ENCODE data around the gene ASB6. TPM values are rescaled to one million over a fixed set of nuclear protein-coding genes. Genes with fewer than 3 reads are reported as not detected.
"Not testable (repeated sequence)": the region's sequence is repeated elsewhere in the genome, so short reads cannot be mapped to it uniquely, and the experiment has no call there.

ASB6 gene
- polyA plus RNA-seq, 1 experiment, result 23.2 TPM

DNA sequence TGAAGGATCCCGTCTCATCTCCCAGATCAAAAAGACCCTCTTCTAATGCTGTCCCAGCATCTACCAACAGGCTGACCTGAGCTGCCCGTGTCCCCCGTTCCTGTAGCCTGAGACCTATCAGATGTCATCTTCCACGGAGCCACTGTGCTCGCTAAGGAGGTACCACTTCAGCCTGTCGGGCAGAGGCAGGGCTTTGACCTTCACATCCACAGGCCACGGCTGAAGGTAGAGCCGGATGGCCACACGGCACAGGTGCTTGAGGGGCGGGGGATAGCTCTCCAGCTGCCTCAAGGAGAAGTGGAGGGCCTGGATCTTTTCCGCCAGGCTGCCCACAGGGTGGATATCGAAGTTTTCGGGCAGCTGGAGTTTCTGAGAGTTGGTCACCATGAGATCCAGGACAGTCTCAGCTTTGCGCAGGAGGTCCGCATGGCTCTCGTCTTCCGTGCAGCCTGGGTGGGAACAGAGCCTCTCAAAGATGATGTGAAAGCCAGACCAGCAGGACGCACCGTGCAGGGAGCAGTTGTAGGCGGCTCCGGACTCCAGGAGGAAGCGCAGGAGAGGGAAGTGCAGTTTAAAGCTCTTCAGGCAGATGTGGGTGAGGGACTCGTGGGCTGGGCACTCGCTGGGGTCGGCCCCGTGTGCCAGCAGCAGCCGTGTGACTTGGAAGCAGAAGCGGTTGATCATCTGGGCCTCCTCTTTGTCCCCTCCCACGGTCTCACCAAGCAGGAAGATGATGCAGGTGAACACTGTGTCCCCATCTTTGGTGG, 4.1 kb downstream of the ASB6 start:
- no peak for DNase-seq (ENCODE audit: low read depth)
- Histone ChIP-seq H3K27me3 (ENCODE audit: control insufficient read depth, insufficient read depth, low read length) (no peaks in the 10 kb centered on the region), H3K36me3 (ENCODE audit: control insufficient read depth, insufficient read depth, low read length) (peaks cover 49% of the 10 kb centered on the region), H3K4me3 (ENCODE audit: low read depth, low read length) (no peak overlapping the region)
- TF ChIP-seq, protein P1, sequence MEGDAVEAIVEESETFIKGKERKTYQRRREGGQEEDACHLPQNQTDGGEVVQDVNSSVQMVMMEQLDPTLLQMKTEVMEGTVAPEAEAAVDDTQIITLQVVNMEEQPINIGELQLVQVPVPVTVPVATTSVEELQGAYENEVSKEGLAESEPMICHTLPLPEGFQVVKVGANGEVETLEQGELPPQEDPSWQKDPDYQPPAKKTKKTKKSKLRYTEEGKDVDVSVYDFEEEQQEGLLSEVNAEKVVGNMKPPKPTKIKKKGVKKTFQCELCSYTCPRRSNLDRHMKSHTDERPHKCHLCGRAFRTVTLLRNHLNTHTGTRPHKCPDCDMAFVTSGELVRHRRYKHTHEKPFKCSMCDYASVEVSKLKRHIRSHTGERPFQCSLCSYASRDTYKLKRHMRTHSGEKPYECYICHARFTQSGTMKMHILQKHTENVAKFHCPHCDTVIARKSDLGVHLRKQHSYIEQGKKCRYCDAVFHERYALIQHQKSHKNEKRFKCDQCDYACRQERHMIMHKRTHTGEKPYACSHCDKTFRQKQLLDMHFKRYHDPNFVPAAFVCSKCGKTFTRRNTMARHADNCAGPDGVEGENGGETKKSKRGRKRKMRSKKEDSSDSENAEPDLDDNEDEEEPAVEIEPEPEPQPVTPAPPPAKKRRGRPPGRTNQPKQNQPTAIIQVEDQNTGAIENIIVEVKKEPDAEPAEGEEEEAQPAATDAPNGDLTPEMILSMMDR (IDR thresholded peaks at IDR 0.05; ENCODE audit: insufficient read depth, low read depth, low read length), result no peak
- CTCF ChIA-PET, result interaction anchor here (0.7 to 6.2 kb wide), 7 partner anchors 9 to 506 kb away, joined by 3 to 71 read pairs (median 5); no protein-coding TSS in a partner anchor
- POLR2A ChIA-PET, result no interaction called here

DNA sequence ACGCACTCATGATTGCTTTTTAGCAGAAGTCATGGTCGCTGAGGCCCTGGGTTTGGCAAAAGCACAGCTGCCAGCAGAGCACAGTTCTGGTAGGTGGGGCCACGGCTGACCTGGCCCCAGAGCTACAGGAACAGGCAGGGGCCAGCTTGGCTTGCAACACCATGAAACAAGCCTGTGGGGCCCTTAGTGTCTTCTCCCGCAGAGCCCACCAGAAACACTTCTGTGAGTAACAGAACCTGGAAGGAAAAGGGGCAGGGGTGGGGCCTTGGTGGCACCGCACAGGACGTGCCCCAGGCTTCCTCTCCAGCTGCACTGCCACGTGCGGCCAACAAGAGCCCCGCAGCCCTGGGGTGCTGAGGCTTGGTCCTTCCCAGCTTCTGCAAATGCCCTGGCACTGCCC, 4.8 kb downstream of the ASB6 start:
- CTCF ChIA-PET, result interaction anchor here (0.9 to 1.5 kb wide), 5 partner anchors 8 to 505 kb away, joined by 3 to 6 read pairs (median 3); no protein-coding TSS in a partner anchor
- no peak for DNase-seq (ENCODE audit: low read depth)
- no peaks in the 10 kb centered on the region for H3K27me3 ChIP-seq (ENCODE audit: control insufficient read depth, insufficient read depth, low read length)
- TF ChIP-seq, protein P1 (IDR thresholded peaks at IDR 0.05; ENCODE audit: insufficient read depth, low read depth, low read length), result no peak
- no peak overlapping the region for H3K4me3 ChIP-seq (ENCODE audit: low read depth, low read length)
- POLR2A ChIA-PET, result no interaction called here
- peaks cover 52% of the 10 kb centered on the region for H3K36me3 ChIP-seq (ENCODE audit: control insufficient read depth, insufficient read depth, low read length)

DNA sequence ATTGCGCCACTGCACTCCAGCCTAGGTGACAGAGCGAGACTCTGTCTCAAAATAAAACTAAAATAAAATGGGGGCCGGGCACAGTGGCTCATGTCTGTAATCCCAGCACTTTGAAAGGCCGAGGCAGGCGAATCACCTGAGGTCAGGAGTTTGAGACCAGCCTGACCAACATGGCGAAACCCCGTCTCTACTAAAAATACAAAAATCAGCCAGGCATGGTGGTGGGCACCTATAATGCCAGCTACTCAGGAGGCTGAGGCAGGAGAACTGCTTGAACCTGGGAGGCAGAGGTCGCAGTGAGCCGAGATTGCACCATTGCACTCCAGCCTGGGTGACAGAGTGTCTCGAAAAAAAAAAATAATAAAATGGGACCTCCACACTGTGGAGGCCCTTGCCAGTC, 5.6 kb downstream of the ASB6 start:
- H3K27me3 ChIP-seq (ENCODE audit: control insufficient read depth, insufficient read depth, low read length); POLR2A ChIA-PET; DNase-seq (ENCODE audit: low read depth); H3K4me3 ChIP-seq (ENCODE audit: low read depth, low read length): not testable (repeated sequence)
- peaks cover 52% of the 10 kb centered on the region for H3K36me3 ChIP-seq (ENCODE audit: control insufficient read depth, insufficient read depth, low read length)
- CTCF ChIA-PET, result interaction anchor here (1.2 kb wide), 1 partner anchor 494 kb away, joined by 3 read pairs; no protein-coding TSS in a partner anchor

DNA sequence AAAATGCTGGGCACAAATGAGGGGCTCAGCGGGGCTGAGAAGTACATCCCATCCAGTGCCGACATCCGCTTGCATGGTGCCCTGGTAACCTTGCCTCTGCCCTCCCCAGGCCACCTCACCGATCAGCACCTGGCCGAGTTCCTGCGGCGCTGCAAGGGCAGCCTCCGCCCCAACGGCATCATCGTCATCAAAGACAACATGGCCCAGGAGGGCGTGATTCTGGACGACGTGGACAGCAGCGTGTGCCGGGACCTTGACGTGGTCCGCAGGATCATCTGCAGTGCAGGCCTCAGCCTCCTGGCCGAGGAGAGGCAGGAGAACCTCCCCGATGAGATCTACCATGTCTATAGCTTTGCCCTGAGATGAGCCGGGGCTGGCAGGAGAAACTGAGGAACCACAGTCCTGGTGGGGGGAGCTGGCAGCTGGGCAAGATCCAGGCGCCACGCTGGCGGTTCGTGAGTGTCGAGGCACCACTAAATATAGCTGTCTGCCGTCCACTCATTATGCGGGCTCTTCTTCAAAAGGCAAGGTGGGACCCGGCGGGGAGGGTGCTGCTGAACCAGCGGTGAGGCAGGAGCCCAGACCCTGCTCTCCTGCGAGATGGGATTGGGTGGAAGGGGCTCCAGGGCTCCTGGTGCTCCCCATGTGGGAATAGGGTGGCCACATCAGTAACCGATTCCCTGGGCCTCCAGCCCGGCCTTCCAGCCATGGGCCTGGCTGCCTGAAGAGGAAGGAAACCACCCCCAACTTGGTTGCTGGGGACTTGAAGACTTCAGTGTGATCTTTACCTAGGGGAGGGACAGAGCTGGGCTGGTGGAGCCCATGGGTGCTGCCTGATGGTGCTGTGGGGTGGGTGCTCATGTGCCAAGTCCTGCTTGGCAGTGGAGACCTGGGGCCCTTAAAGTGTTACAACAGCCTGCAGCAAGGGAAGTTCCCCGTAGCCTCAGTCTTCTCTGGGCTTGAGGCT, 6.6 kb downstream of the ASB6 start:
- Histone ChIP-seq H3K27me3 (ENCODE audit: control insufficient read depth, insufficient read depth, low read length) (no peaks in the 10 kb centered on the region), H3K36me3 (ENCODE audit: control insufficient read depth, insufficient read depth, low read length) (peaks cover 52% of the 10 kb centered on the region), H3K4me3 (ENCODE audit: low read depth, low read length) (no peak overlapping the region)
- DNase-seq (ENCODE audit: low read depth), result no peak
- TF ChIP-seq, protein P1 (IDR thresholded peaks at IDR 0.05; ENCODE audit: insufficient read depth, low read depth, low read length), result no peak
- ChIA-PET CTCF (no interaction called here), POLR2A (no interaction called here)

DNA sequence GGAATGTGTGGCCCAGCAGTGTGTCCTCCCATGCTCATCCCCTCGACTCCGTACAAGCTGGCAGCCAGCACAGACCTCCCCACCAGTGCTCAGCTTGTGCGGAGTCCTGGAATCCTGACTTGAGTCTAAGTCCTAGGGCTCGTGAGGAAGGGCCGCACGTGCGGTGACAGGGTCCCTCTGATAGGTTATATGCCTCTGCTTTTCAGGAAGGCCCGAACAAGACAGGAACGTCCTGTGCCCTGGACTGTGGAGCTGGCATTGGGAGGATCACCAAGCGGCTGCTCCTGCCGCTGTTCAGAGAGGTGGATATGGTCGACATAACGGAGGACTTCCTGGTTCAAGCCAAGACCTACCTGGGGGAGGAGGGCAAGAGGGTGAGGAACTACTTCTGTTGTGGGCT, 8.1 kb downstream of the ASB6 start:
- POLR2A ChIA-PET, result no interaction called here
- CTCF ChIA-PET, result interaction anchor here (0.7 kb wide), 1 partner anchor 502 kb away, joined by 4 read pairs; no protein-coding TSS in a partner anchor

More for the DNA sequence above, 8.1 kb downstream of the ASB6 start:
- H3K27me3 ChIP-seq (ENCODE audit: control insufficient read depth, insufficient read depth, low read length), result no peaks in the 10 kb centered on the region
- peaks cover 42% of the 10 kb centered on the region for H3K36me3 ChIP-seq (ENCODE audit: control insufficient read depth, insufficient read depth, low read length)
- no peak overlapping the region for H3K4me3 ChIP-seq (ENCODE audit: low read depth, low read length)
- TF ChIP-seq, protein P1 (IDR thresholded peaks at IDR 0.05; ENCODE audit: insufficient read depth, low read depth, low read length), result no peak
- no peak for DNase-seq (ENCODE audit: low read depth)
